Activated CD8-positive, alpha-beta T cell treated with anti-CD3 and anti-CD28 coated beads for 36 hours (primary cell): ENCODE results near the gene CDC42BPB. TPM values are rescaled to one million over a fixed set of nuclear protein-coding genes. Genes with fewer than 3 reads are reported as not detected.

Experiments
- ATAC-seq: fragments of 200-7000 bp; cut with Tn5 transposase; one replicate; pipeline ENCODE4 v1.10.0; 2021; ENCODE audit warnings: mild to moderate bottlenecking, moderate library complexity
- CTCF ChIA-PET: fragments of 350-600 bp; sonication (Branson Sonifier 250); formaldehyde crosslinking; loops from one replicate; lab custom pipeline; 2021; ENCODE audit warnings: antibody characterized with exemption; lab: Charles Lee
- POLR2A ChIA-PET: fragments of 350-600 bp; sonication (Branson Sonifier 250); formaldehyde crosslinking; loops from one replicate; lab custom pipeline; 2021; ENCODE audit warnings: antibody characterized with exemption; lab: Charles Lee
- DNase-seq: peaks from one replicate; pipeline ENCODE4 v3.0.0-alpha.2; 2020
- H3K27ac Mint-ChIP-seq: one replicate; pipeline ENCODE4 v1.8.0; 2021; ENCODE audit warnings: mild to moderate bottlenecking, mixed read lengths
- H3K27me3 Mint-ChIP-seq: one replicate; pipeline ENCODE4 v1.8.0; 2021; ENCODE audit warnings: mixed read lengths
- H3K36me3 Mint-ChIP-seq: one replicate; pipeline ENCODE4 v1.8.0; 2021; ENCODE audit warnings: low read depth, mixed read lengths
- H3K4me1 Mint-ChIP-seq: one replicate; pipeline ENCODE4 v1.8.0; 2021; ENCODE audit warnings: low read depth, mixed read lengths
- H3K4me3 Mint-ChIP-seq: one replicate; pipeline ENCODE4 v1.8.0; 2021; ENCODE audit warnings: mild to moderate bottlenecking, moderate library complexity, mixed read lengths
- H3K9me3 Mint-ChIP-seq: one replicate; pipeline ENCODE4 v1.8.0; 2021; ENCODE audit warnings: mixed read lengths
- intact Hi-C: fragments of 100-400 bp; cut with micrococcal nuclease; formaldehyde crosslinking; loops from one replicate; pipeline ENCODE4 v1.10.0; 2022
- total RNA-seq, 2 experiments: library from RNA; stranded (reverse); gene quantifications; one replicate each; pipeline ENCODE4 v1.2.3, GENCODE V29; 2021
- TF ChIP-seq, protein P1 (sequence below): fragments of 200-600 bp; IDR thresholded peaks from one replicate; pipeline ENCODE4 v1.8.0; 2022; ENCODE audit warnings: antibody characterized with exemption, mild to moderate bottlenecking

CDC42BPB gene
- total RNA-seq: under 1 TPM; 0.72 to 0.96 TPM

- no peak within 1 kb of the TSS for H3K27ac Mint-ChIP-seq
- DNase-seq (peak; percentile 17), ATAC-seq (peak; percentile 85)
- POLR2A ChIA-PET: no interaction called here
- CTCF ChIA-PET: no interaction called here
- peak within 1 kb of the TSS; percentile 58 for H3K4me3 Mint-ChIP-seq
- intact Hi-C loops: no loop called here
- peaks cover 37% of the 10 kb centered on the region for H3K27me3 Mint-ChIP-seq
- H3K36me3 Mint-ChIP-seq: no peaks in the 10 kb centered on the region
- TF ChIP-seq, protein P1, sequence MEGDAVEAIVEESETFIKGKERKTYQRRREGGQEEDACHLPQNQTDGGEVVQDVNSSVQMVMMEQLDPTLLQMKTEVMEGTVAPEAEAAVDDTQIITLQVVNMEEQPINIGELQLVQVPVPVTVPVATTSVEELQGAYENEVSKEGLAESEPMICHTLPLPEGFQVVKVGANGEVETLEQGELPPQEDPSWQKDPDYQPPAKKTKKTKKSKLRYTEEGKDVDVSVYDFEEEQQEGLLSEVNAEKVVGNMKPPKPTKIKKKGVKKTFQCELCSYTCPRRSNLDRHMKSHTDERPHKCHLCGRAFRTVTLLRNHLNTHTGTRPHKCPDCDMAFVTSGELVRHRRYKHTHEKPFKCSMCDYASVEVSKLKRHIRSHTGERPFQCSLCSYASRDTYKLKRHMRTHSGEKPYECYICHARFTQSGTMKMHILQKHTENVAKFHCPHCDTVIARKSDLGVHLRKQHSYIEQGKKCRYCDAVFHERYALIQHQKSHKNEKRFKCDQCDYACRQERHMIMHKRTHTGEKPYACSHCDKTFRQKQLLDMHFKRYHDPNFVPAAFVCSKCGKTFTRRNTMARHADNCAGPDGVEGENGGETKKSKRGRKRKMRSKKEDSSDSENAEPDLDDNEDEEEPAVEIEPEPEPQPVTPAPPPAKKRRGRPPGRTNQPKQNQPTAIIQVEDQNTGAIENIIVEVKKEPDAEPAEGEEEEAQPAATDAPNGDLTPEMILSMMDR: no peak
- no peaks in the 10 kb centered on the region for H3K9me3 Mint-ChIP-seq
- H3K4me1 Mint-ChIP-seq: peaks cover 2% of the 10 kb centered on the region
Measured at GRCh38 chr14:103057372-103058163, at the start of gene CDC42BPB. CDC42BPB (minus strand) TSS chr14:103057549; CDS start chr14:103057173, 376 bp downstream.

DNA sequence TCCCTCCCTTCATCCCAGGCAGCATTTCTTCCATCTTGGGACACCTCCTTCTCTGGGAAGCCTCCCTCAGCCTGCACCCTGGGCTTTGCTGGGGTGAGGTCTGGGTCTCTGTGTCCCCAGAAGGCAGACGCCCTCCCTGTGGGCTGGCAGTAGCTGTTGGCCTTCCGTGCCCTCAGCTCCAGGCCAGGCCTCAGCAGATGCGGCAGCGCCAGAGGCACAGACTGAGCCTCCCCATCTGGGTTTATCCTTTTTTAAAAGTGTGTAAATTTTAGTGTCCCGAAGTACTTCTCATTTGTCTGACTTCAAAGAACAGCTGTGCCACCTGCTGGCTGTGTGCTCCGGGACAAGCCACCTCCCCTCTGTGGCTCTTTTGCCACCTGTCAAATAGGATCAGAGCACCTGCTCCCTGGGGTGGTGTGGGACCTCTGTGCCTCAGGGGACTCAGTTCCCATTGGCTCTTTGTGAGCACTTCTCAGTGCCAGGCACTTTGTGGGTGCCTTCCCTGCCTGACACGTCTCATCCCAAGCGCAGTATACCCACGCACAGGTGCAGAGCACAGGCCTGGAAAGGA is 48.3 kb upstream of the CDC42BPB start:
- intact Hi-C loops: loop anchor here (10.0 kb wide), 1 partner anchor 189 kb away; no protein-coding TSS in a partner anchor
- CTCF ChIA-PET: interaction anchor here (0.6 to 3.1 kb wide), 35 partner anchors 8 to 555 kb away, joined by 3 to 47 read pairs (median 5); partner anchors contain the start of genes EIF5 and EXOC3L4
- Mint-ChIP-seq H3K4me1 (peaks cover 6% of the 10 kb centered on the region), H3K27ac (no peak overlapping the region), H3K36me3 (no peaks in the 10 kb centered on the region), H3K4me3 (no peak overlapping the region), H3K9me3 (no peaks in the 10 kb centered on the region), H3K27me3 (peaks cover 22% of the 10 kb centered on the region)
- POLR2A ChIA-PET: interaction anchor here (1.4 to 1.5 kb wide), 2 partner anchors 10 to 13 kb away, joined by 3 to 4 read pairs; no protein-coding TSS in a partner anchor
- ATAC-seq (no peak), DNase-seq (peak; percentile 39)
- TF ChIP-seq, protein P1: no peak

DNA sequence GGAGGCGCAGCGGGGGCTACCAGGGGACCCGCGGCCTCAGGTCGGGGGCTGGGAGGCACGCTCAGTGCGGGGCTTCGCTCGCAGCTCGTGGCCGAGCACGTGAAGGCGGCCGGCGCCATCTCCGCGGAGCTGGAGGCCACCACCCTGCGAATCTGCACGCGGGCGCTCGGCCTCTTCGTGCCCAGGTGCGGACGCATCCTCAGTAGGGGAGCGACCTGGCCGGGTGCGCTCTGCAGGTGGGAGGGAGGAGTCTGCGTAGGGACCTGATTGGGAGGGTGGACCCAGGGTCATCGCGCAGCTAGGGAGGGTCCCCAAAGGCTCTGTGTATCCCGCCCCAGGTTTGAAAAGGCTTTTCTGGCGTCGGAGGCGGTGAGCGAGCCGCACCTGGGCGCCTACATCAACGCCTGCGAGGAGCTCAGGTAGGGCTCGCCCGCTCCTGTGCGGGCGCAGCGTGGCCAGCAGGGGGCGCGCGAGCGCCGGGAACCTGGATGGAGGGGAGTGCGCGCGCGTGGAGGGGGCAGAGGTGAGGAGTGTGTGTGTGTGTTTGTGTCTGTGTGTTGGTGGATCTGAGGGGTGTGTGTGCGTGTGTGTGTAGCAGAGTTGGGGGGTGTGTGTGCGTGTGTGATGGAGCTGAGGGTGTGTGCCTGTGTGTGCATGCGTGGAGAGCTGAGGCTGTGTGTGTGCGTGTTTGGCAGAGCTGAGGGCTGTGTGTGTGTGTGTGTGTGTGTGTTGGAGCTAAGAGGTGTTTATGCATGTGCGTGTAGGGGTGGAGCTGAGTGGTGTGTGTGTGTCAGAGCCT is 47.5 kb upstream of the CDC42BPB start:
- intact Hi-C loops: loop anchor here (10.0 kb wide), 1 partner anchor 190 kb away; no protein-coding TSS in a partner anchor
- peaks cover 22% of the 10 kb centered on the region for H3K27me3 Mint-ChIP-seq

DNA sequence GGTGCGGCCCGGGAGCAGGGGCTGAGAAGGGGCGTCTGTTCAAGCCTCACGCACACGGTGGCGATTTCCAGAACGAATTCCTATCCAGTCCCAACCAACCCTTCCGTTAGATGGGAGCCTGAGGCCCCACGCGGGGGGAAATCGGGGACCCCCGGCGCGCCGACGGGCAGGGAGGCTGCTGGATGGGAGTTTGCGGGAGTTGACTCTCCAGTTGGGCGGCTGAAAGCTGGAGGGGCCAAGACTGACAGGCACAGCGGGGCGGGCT is 47.0 kb upstream of the CDC42BPB start:
- TF ChIP-seq, protein P1: no peak
- no peaks in the 10 kb centered on the region for H3K9me3 Mint-ChIP-seq
- ChIA-PET CTCF (interaction anchor here (0.6 to 3.1 kb wide), 50 partner anchors 9 to 554 kb away, joined by 3 to 47 read pairs (median 5); partner anchors contain the start of genes EIF5, EXOC3L4 and LBHD2), POLR2A (interaction anchor here (1.4 kb wide), 1 partner anchor 231 kb away, joined by 6 read pairs; no protein-coding TSS in a partner anchor)
- H3K4me1 Mint-ChIP-seq: peaks cover 6% of the 10 kb centered on the region
- H3K27me3 Mint-ChIP-seq: peaks cover 22% of the 10 kb centered on the region
- intact Hi-C loops: loop anchor here (10.0 kb wide), 1 partner anchor 190 kb away; no protein-coding TSS in a partner anchor
- no peak overlapping the region for H3K4me3 Mint-ChIP-seq
- DNase-seq (no peak), ATAC-seq (no peak)
- H3K27ac Mint-ChIP-seq: no peak overlapping the region
- no peaks in the 10 kb centered on the region for H3K36me3 Mint-ChIP-seq

More for the DNA sequence above, 47.5 kb upstream of the CDC42BPB start:
- TF ChIP-seq, protein P1: peak; percentile 87
- CTCF ChIA-PET: interaction anchor here (0.6 to 3.1 kb wide), 58 partner anchors 9 to 555 kb away, joined by 3 to 47 read pairs (median 4); partner anchors contain the start of genes EIF5, EXOC3L4 and LBHD2
- Mint-ChIP-seq H3K9me3 (no peaks in the 10 kb centered on the region), H3K4me1 (peaks cover 6% of the 10 kb centered on the region), H3K4me3 (no peak overlapping the region), H3K27ac (no peak overlapping the region), H3K36me3 (no peaks in the 10 kb centered on the region)
- POLR2A ChIA-PET: interaction anchor here (1.4 to 1.5 kb wide), 3 partner anchors 9 to 231 kb away, joined by 3 to 6 read pairs (median 4); no protein-coding TSS in a partner anchor
- ATAC-seq: peak; percentile 80
- peak; percentile 74 for DNase-seq
